Cardiac muscle cell (in vitro differentiated cells and primary cell): ENCODE measurements around the gene PCYT1B. TPM values are rescaled to one million over a fixed set of nuclear protein-coding genes. Genes with fewer than 3 reads are reported as not detected.

ENCODE experiments used
- DNase-seq, 2 donors: peaks; one replicate each; pipeline versions ENCODE4 v3.0.0 to v3.0.0-alpha.2; 2010 to 2017; ENCODE audit warnings: low read depth in 1 of 2, low spot score in 1 of 2
- H3K27ac ChIP-seq: fragments of 200-600 bp; sonication (generic); 2 replicates; pipeline ENCODE4 v1.5.1; 2016
- H3K27me3 ChIP-seq: fragments of 200-600 bp; sonication (generic); 2 replicates; pipeline ENCODE4 v1.6.0; 2016; ENCODE audit warnings: control low read depth
- H3K36me3 ChIP-seq: fragments of 200-600 bp; sonication (generic); 2 replicates; pipeline ENCODE4 v1.5.1; 2016; ENCODE audit warnings: control low read depth
- H3K4me1 ChIP-seq: fragments of 200-600 bp; sonication (generic); 2 replicates; pipeline ENCODE4 v1.8.1; 2017; ENCODE audit warnings: low read depth, mild to moderate bottlenecking, mixed run types
- H3K4me3 ChIP-seq: fragments of 200-600 bp; sonication (generic); 2 replicates; pipeline ENCODE4 v1.5.1; 2016; ENCODE audit warnings: mild to moderate bottlenecking
- H3K9me3 ChIP-seq: fragments of 200-600 bp; sonication (generic); 2 replicates; pipeline ENCODE4 v1.5.1; 2017; ENCODE audit warnings: low read depth, mild to moderate bottlenecking, control low read depth
- polyA plus RNA-seq: library from polyadenylated mRNA; unstranded; fragments of >200 nt; fragmentation: Nextera tagmentation; extraction: Ambion mirVana; gene quantifications from 2 replicates; pipeline ENCODE4 v1.2.1, GENCODE V29; 2016
- total RNA-seq: library from RNA; depleted of rRNA; stranded (reverse); fragments of >200 nt; gene quantifications from 2 replicates; pipeline ENCODE4 v1.2.3, GENCODE V29; 2016
- TF ChIP-seq, protein P1 (sequence below): IDR thresholded peaks from 2 replicates; pipeline ENCODE4 v1.5.1; 2012; ENCODE audit warnings: low read depth, mild to moderate bottlenecking, low read length

Gene PCYT1B
- total and polyA plus RNA-seq, 2 experiments from 2014 or later, result 25.5 to 37.4 TPM

DNA sequence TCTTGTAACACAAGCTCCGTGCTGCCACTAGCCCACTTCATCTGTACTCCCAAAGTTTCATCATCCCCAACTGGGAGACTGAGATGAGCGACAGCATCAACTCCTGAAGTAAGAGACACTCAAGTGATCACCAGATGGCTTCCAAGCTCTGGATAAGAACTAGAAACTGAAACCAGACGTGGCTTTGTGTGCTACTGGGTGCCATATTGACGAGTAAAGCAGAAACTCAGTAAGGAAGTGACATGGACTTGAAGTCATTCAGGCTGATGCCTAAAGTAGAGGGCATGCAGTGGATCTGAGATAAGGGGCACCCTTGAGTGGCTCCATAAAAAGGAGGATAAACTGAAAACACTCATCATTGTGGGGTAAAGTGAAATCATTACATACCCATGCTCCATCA lies 72.4 kb downstream of the PCYT1B start:
- Histone ChIP-seq H3K27ac (no peak overlapping the region), H3K4me3 (no peak overlapping the region), H3K36me3 (peaks cover 15% of the 10 kb centered on the region), H3K4me1 (no peaks in the 10 kb centered on the region), H3K27me3 (no peaks in the 10 kb centered on the region), H3K9me3 (no peaks in the 10 kb centered on the region)
- DNase-seq, result no peak
- TF ChIP-seq, protein P1, sequence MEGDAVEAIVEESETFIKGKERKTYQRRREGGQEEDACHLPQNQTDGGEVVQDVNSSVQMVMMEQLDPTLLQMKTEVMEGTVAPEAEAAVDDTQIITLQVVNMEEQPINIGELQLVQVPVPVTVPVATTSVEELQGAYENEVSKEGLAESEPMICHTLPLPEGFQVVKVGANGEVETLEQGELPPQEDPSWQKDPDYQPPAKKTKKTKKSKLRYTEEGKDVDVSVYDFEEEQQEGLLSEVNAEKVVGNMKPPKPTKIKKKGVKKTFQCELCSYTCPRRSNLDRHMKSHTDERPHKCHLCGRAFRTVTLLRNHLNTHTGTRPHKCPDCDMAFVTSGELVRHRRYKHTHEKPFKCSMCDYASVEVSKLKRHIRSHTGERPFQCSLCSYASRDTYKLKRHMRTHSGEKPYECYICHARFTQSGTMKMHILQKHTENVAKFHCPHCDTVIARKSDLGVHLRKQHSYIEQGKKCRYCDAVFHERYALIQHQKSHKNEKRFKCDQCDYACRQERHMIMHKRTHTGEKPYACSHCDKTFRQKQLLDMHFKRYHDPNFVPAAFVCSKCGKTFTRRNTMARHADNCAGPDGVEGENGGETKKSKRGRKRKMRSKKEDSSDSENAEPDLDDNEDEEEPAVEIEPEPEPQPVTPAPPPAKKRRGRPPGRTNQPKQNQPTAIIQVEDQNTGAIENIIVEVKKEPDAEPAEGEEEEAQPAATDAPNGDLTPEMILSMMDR, result no peak

DNA sequence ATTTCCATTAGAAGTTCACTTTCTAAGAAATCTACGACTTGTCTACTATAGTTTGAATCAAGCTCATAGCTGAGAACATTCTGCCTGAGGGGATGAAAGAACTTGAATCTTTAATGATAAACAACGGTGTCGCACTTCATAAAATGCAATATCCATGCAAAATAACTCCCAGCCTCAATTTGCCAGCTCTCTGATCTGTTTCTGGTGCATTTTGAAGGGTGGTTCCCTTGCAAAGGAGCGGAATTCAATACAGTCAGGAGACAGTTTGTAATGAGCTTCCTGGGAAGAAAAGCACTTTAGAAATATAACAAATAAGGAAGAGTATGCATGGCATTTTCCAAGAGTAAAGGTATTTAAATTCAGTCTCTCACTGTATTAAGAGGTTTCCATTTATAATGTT lies 80.0 kb downstream of the PCYT1B start:
- DNase-seq, result no peak
- Histone ChIP-seq H3K27me3 (no peaks in the 10 kb centered on the region), H3K9me3 (no peaks in the 10 kb centered on the region), H3K4me3 (no peak overlapping the region), H3K27ac (no peak overlapping the region), H3K4me1 (no peaks in the 10 kb centered on the region), H3K36me3 (no peaks in the 10 kb centered on the region)
- TF ChIP-seq, protein P1, result no peak

DNA sequence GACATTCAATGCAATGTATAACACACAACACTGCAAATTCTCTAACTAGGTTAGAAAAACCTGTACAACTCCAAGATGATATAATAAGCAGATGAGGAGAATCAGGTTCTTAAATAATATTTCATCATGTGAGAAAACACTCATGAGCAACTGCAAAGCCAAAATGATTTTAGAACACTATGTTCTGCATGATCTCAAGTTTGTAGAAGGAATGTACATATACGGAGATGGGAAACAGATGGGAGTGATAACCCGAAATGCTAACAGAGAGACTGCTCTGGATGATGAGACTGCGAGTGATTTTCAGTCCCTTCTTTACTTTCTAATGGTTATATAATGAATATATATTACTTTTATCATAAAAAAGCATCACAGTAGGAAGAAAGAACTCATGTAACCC lies 80.9 kb downstream of the PCYT1B start:
- Histone ChIP-seq H3K4me3 (no peak overlapping the region), H3K36me3 (no peaks in the 10 kb centered on the region), H3K27ac (no peak overlapping the region), H3K27me3 (no peaks in the 10 kb centered on the region), H3K9me3 (no peaks in the 10 kb centered on the region), H3K4me1 (no peaks in the 10 kb centered on the region)
- TF ChIP-seq, protein P1, result no peak
- no peak for DNase-seq

DNA sequence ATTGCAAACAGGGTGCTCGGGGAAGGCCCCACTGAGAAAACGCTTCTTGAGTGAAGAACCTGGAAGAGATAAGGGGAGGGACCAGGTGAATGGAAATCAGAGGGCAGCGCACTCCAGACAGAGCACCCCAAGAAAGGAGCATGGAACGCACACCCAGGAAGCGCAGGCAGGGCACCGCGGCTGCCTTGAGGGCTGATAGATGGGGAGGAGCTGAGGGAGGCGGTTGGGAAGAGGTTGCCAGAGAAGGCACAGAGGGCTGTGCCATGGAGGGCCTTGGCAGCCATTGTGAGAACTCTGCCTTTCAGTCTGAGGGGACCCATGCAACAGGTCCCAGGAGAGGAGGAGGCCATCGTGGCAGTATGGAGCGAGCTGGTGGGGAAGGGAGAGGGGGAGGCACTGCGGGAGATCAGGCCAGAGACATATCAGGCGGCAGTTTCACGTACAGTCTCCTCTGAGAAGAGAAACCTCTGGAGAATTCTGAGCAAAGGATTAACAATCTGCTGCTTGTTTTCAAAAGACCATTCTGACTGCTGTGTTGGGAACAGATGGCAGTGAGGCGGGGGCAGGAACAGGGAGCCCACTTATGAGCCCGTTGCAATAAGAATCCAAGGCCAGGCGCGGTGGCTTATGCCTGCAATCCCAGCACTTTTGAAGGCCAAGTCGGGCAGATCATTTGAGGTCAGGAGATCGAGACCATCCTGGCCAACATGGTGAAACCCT lies 83.7 kb downstream of the PCYT1B start:
- no peaks in the 10 kb centered on the region for H3K27me3 ChIP-seq
- TF ChIP-seq, protein P1, result no peak
- H3K4me1 ChIP-seq, result no peaks in the 10 kb centered on the region
- no peaks in the 10 kb centered on the region for H3K9me3 ChIP-seq
- no peak overlapping the region for H3K4me3 ChIP-seq
- DNase-seq, result no peak
- H3K36me3 ChIP-seq, result no peaks in the 10 kb centered on the region
- H3K27ac ChIP-seq, result no peak overlapping the region

DNA sequence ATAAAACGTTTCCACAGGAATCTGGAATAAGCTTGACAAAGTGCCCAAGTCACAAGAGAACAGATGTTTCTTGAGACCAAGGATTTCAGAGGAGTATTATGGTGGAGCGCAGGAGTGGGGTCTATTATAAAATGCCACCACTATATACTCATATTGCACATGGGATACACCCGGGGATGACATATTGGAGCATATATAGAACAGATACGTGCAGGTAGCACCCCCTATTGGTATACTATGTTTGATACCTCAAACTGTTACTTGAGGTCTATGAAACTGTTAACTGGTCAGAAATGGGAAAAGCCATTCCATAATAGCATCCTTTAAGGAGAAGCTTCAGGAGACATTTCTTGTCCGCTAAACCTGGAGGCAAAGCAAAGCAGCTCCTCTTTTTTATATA lies 86.0 kb downstream of the PCYT1B start:
- peaks cover 2% of the 10 kb centered on the region for H3K4me1 ChIP-seq
- H3K36me3 ChIP-seq, result no peaks in the 10 kb centered on the region
- peak in 1 of 2 donors; percentile 19 for DNase-seq
- no peaks in the 10 kb centered on the region for H3K27me3 ChIP-seq
- TF ChIP-seq, protein P1, result peak; percentile 16
- H3K27ac ChIP-seq, result no peak overlapping the region
- H3K4me3 ChIP-seq, result no peak overlapping the region
- no peaks in the 10 kb centered on the region for H3K9me3 ChIP-seq

DNA sequence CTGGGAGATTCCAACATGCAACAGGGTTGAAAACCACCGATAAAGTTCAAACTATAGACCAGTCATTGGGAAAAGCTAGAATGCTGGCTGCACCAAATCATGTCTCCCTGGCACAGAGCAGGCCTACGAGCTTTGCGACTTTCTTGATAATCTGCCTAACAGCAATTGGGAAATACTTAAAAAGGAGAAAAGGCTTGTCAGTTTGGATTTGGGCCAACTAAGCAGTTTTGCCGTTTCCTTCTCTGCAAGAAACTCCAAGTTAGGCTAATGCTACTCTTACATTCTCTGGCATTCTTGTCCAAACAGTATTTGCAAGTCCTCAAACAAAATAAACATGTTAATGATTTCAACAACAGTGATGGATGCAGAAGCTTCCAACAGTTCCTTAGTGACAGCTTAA lies 94.1 kb downstream of the PCYT1B start:
- H3K9me3 ChIP-seq, result no peaks in the 10 kb centered on the region

More for the DNA sequence above, 94.1 kb downstream of the PCYT1B start:
- TF ChIP-seq, protein P1, result no peak
- no peak overlapping the region for H3K4me3 ChIP-seq
- H3K36me3 ChIP-seq, result no peaks in the 10 kb centered on the region
- H3K4me1 ChIP-seq, result peaks cover 2% of the 10 kb centered on the region
- H3K27me3 ChIP-seq, result no peaks in the 10 kb centered on the region
- no peak overlapping the region for H3K27ac ChIP-seq
- peak in 1 of 2 donors; percentile 64 for DNase-seq
